ENCODE results near the gene RAPGEF2. TPM values are rescaled to one million over a fixed set of nuclear protein-coding genes. Genes with fewer than 3 reads are reported as not detected.

RAPGEF2 gene
- total and polyA plus RNA-seq, 2 of the 8 experiments (the other 6 are each of a cell fraction or from before 2014, with no cell fraction given): 24.4 to 48.6 TPM

GRCh38 chr4:159252491-159252890, 149.6 kb downstream of the RAPGEF2 start:
- H2BK20ac ChIP-seq (ENCODE audit: low read length): no peak overlapping the region
- H3K9ac ChIP-seq (replicated peaks in 1 of 4; ENCODE audit: extremely low read depth in 1 of 4, low read depth in 3 of 4, low read length in 3 of 4): no peak overlapping the region
- FAIRE-seq (no peak), DNase-seq (ENCODE audit: low read depth in 1 of 2, low spot score in 2 of 2) (no peak)
- H3K23me2 ChIP-seq (ENCODE audit: low read depth, low read length): no peaks in the 10 kb centered on the region
- peaks cover 0 to 2% of the 10 kb centered on the region in 2 experiments; a peak in 1 of 4 replicates for H3K79me2 ChIP-seq (ENCODE audit: control insufficient read depth in 1 of 2, insufficient read depth in 2 of 2, low read length in 2 of 2)
- H4K91ac ChIP-seq (replicated peaks; ENCODE audit: insufficient read length, low read length): no peak overlapping the region
- 88% methylated on average over 4 of the region's 4 CpGs; no CpG with 5 or more reads in 1 of the 2 experiments for WGBS, 2 experiments (ENCODE audit: extremely low coverage in 1 of 2, insufficient coverage in 1 of 2, insufficient read length in 1 of 2, insufficient replicate concordance in 2 of 2, low coverage in 1 of 2, low lambda C conversion rate in 2 of 2, missing lambda C conversion rate in 1 of 2)
- no peaks in the 10 kb centered on the region for H3K27me3 ChIP-seq (replicated peaks in 1 of 4; ENCODE audit: control insufficient read depth in 3 of 4, extremely low read depth in 1 of 4, insufficient read depth in 3 of 4, low read length in 3 of 4)
- no peak overlapping the region for H2BK15ac ChIP-seq (ENCODE audit: low read length)
- no peak overlapping the region for H3K18ac ChIP-seq (ENCODE audit: extremely low read depth, low read length)
- H4K8ac ChIP-seq (ENCODE audit: extremely low read depth, insufficient read depth, low read length): no peak overlapping the region
- no peak overlapping the region for H3K4me3 ChIP-seq (ENCODE audit: extremely low read depth in 1 of 4, insufficient read depth in 2 of 4, low read depth in 3 of 4, low read length in 4 of 4)
- no peak overlapping the region for H3K23ac ChIP-seq (ENCODE audit: insufficient read length)
- no peaks in the 10 kb centered on the region for H3K79me1 ChIP-seq (ENCODE audit: low read depth, low read length)
- no peaks in the 10 kb centered on the region for H4K20me1 ChIP-seq (replicated peaks in 1 of 2; ENCODE audit: control insufficient read depth in 1 of 2, insufficient read depth in 2 of 2, low read length in 2 of 2)
- H2BK5ac ChIP-seq (ENCODE audit: low read depth, low read length): no peak overlapping the region
- no peak overlapping the region for H3K56ac ChIP-seq (replicated peaks; ENCODE audit: insufficient read length, low read depth, low read length)
- no peak overlapping the region for H2BK120ac ChIP-seq (replicated peaks; ENCODE audit: low read depth, low read length)
- H4K5ac ChIP-seq (ENCODE audit: insufficient read length, low read depth, low read length): no peak overlapping the region
- CTCF ChIA-PET (ENCODE audit: partially characterized antibody): interaction anchor here (1.4 kb wide), 1 partner anchor 42 kb away, joined by 5 read pairs; no protein-coding TSS in a partner anchor
- H3K4me1 ChIP-seq (replicated peaks in 1 of 4; ENCODE audit: control insufficient read depth in 3 of 4, insufficient read depth in 4 of 4, low read length in 3 of 4): no peaks in the 10 kb centered on the region
- POLR2A ChIA-PET (ENCODE audit: partially characterized antibody): no interaction called here
- no peak overlapping the region for H2AK5ac ChIP-seq (ENCODE audit: low read depth, low read length)
- no peak overlapping the region for H3K14ac ChIP-seq (ENCODE audit: insufficient read length)
- no peak overlapping the region for H3K4me2 ChIP-seq (ENCODE audit: insufficient read depth in 1 of 2, low read depth in 2 of 2, low read length in 2 of 2)
- H3K36me3 ChIP-seq (ENCODE audit: control insufficient read depth in 2 of 4, insufficient read depth in 4 of 4, low read length in 3 of 4): peaks cover 0 to 8% (median 3%) of the 10 kb centered on the region in 4 experiments; a peak in 3 of 8 replicates
- H3K27ac ChIP-seq (ENCODE audit: low read depth, low read length): no peak overlapping the region
- no peak overlapping the region for H2AFZ ChIP-seq (ENCODE audit: low read length)
- H2BK12ac ChIP-seq (ENCODE audit: low read depth, low read length): no peak overlapping the region
- H3K4ac ChIP-seq (replicated peaks; ENCODE audit: insufficient read length, low read depth, low read length): no peak overlapping the region
- H3K9me3 ChIP-seq (ENCODE audit: insufficient read depth in 2 of 2, low read depth in 1 of 2, low read length in 1 of 2): peaks cover 8% of the 10 kb centered on the region in 2 experiments; a peak in 3 of 4 replicates
- no peak for TF ChIP-seq POU5F1 (IDR thresholded peaks at IDR 0.05; ENCODE audit: low read depth, low read length)
- TF ChIP-seq TBP (IDR thresholded peaks at IDR 0.05; ENCODE audit: low read depth, low read length): no peak
- no peak for TF ChIP-seq BACH1 (IDR thresholded peaks at IDR 0.05; ENCODE audit: low read length)
- no peak for TF ChIP-seq SP4 (IDR thresholded peaks at IDR 0.05; ENCODE audit: low read length)
- TF ChIP-seq BRCA1 (IDR thresholded peaks at IDR 0.05; ENCODE audit: low read depth, low read length): no peak
- TF ChIP-seq NRF1 (IDR thresholded peaks at IDR 0.05; ENCODE audit: low read depth, low read length): no peak
- TF ChIP-seq KDM1A (IDR thresholded peaks at IDR 0.05; ENCODE audit: borderline replicate concordance, low read length): no peak
- TF ChIP-seq EP300 (IDR thresholded peaks at IDR 0.05; ENCODE audit: borderline replicate concordance in 1 of 2, low read depth in 2 of 2, low read length in 2 of 2): no peak
- TF ChIP-seq CHD2 (IDR thresholded peaks at IDR 0.05; ENCODE audit: low read length): no peak
- TF ChIP-seq TEAD4 (IDR thresholded peaks at IDR 0.05; ENCODE audit: low read depth, low read length): no peak
- no peak for TF ChIP-seq E2F6 (IDR thresholded peaks at IDR 0.05)
- TF ChIP-seq MAX (IDR thresholded peaks at IDR 0.05): no peak
- TF ChIP-seq RNF2 (IDR thresholded peaks at IDR 0.05; ENCODE audit: borderline replicate concordance, low read depth, low read length, missing control alignments, poor library complexity, severe bottlenecking): no peak
- no peak for TF ChIP-seq SIRT6 (IDR thresholded peaks at IDR 0.05; ENCODE audit: low read length)

Data from H1 (cell line).